Central memory CD4-positive, alpha-beta T cell (primary cell): ENCODE data around the gene LAMB4.

Source experiments
- DNase-seq: peaks from one replicate; pipeline ENCODE4 v3.0.0; 2022

The LAMB4 gene

DNA sequence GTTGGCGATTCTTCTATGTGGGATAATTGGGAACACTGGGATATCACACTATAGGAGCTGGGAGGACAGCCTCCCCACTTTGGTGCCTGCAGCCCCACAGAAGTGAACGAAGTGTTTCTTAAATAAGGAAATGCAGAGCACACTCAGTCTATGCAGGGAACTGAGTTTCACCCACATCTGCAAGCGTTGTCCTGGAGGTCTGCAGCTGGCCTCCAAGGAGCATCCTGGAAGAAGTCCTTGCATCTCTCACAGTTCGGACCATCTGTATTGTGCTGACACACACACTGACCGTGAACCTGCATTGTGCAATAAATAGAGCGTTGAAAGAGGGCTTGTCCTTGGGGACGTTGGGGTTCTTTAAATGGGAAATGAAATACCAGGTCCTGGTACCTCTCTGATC, 25.8 kb downstream of the LAMB4 start:
- no peak for DNase-seq

- DNase-seq: no peak
Measured at GRCh38 chr7:108103558-108104298, 26.4 kb downstream of the LAMB4 start.

- DNase-seq: no peak
Measured at GRCh38 chr7:108102671-108103312, 27.4 kb downstream of the LAMB4 start.

GRCh38 chr7:108101759-108102158, 28.4 kb downstream of the LAMB4 start:
- DNase-seq: no peak

DNA sequence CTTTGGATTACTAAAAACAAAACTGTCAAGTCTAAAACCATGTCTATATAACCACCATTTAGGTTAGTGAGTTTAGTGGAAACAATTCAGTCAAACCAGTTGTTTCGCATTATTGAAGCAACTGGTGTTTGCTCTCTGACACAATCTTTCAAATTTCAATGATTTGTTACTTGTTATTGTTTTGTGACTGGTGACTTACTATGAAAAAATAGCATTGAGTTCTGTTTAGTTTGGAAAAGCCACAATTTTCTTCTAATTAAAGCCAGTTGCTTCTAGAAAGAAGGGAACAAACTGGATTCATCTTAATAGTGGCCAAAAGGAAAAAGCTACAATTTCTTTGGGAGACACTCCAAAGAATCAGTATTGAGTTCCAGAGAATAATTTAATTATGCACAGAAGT, 30.4 kb downstream of the LAMB4 start:
- no peak for DNase-seq

GRCh38 chr7:108097703-108098102, 32.5 kb downstream of the LAMB4 start:
- no peak for DNase-seq

- no peak for DNase-seq
Measured at GRCh38 chr7:108096996-108097395, 33.2 kb downstream of the LAMB4 start.

DNA sequence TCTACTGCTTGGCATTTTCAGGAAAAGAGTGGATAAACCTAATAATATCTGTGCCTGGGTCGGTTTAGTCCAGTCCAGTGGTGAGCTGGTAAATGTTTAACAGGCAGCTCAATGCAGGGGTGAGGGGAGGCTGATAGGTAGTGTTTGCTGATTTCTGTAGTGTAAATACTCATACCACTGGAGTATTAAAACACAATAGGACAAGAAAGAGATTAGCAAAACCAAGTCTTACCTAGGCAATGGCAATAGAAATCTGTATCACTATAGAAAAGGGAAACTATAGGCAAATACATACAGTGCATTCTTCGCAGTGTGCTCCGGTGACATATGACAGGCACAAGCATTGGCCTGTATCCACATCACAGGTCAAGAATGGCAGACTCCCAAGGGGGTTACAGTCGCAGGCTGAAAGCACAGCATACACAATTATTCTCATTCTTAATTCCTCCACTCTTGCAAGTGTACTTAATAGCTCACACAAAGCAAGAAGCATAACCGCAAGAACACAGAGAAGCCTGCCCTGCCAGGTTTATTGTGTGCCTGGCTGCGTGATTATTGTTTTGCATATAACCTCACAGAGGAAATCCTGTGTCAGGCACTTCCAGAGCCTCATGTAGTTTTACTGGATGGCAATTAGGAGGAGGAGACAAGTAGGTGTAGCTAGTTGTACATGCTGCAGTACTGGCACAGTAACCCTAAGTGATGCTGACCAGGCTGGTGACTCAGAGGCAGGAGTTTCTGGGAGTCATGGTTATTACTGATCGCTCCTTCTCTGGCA, 35.0 kb downstream of the LAMB4 start:
- DNase-seq: no peak

DNA sequence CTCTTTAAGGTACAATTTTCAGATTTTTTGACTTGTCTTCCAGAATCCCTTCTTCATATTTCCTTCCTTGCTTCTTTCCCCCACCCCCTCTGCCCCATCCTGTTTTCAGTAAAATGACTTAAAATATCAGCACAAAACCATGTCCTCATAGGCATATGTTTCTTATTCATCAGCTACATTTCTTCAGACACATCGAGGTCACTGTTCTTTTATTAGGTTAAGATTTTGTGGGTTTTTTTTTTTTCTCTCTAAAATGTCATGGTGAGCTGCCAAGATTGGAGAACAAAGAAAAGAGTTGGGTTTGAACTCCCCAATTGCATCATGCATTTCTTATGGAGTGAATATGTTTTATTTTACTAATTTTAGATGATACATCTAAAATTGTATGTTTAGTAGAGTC, 35.8 kb downstream of the LAMB4 start:
- no peak for DNase-seq

DNA sequence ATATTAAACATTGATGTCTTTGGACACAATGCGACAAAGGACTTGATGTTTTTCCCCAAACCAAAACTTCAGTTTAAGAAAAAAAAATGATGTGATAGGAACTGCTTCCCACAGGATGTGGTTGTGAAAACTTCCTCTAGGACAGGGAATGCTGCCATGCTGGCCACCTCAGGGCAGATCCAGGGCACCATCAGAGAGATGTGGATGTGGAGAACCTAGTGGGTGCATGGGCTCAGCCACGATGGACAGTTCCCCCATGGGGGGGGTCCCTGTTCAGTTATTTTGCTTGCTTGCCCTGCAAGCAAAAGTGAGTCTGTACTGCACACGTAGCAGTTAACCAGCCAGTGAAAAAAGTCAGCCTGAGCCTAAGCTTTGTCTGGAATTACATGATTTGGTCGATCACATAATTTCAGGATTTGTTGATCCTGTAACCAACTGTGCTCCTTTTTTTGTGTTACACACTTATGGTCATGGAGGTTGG, 36.3 kb downstream of the LAMB4 start:
- no peak for DNase-seq

GRCh38 chr7:108093341-108093740, 36.8 kb downstream of the LAMB4 start:
- DNase-seq: no peak

GRCh38 chr7:108091461-108091831, 38.7 kb downstream of the LAMB4 start:
- no peak for DNase-seq

GRCh38 chr7:108090791-108091460, 39.2 kb downstream of the LAMB4 start:
- DNase-seq: no peak

DNA sequence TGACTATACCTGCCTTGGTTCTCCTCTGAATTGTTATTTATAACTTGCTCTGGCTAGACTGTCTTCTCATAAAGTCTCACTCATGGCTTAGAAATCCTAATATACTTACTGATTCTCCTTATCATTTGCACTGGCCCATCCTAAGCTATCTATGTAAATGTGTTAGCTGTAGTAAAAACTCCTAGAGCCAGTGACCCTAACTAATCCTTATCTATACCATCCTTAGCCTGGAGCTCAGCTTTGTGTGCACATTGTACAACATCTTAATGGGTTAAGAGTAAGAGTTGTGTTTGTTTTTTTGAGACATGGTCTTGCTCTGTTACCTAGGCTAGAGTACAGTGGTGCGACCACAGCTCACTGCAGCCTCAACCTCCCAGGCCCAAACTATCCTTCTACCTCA, 40.8 kb downstream of the LAMB4 start:
- no peak for DNase-seq

- DNase-seq: no peak
Measured at GRCh38 chr7:108088729-108089128, 41.4 kb downstream of the LAMB4 start.

- no peak for DNase-seq
Measured at GRCh38 chr7:108087778-108088177, 42.4 kb downstream of the LAMB4 start.

GRCh38 chr7:108086962-108087361, 43.2 kb downstream of the LAMB4 start:
- no peak for DNase-seq

DNA sequence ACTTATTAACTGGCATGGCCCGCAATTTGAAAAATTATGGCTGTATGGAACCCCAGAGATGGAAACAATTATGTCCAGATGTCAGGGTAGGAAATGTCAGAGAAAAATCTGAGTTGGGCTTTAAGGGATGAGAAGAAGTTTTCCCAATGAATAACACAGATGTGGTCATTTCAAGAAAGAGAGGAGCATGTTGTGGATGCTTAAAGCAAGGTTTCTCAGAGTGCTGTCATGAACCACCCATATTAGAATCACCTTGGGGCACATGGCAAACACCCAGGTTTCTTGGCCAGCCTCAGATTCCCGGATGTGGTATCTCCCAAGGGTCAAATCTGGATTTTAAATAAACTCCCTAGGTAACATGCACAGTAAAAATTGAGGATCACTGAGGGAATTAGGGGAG, 43.6 kb downstream of the LAMB4 start:
- no peak for DNase-seq

- DNase-seq: no peak
Measured at GRCh38 chr7:108083980-108084379, 46.2 kb downstream of the LAMB4 start.

DNA sequence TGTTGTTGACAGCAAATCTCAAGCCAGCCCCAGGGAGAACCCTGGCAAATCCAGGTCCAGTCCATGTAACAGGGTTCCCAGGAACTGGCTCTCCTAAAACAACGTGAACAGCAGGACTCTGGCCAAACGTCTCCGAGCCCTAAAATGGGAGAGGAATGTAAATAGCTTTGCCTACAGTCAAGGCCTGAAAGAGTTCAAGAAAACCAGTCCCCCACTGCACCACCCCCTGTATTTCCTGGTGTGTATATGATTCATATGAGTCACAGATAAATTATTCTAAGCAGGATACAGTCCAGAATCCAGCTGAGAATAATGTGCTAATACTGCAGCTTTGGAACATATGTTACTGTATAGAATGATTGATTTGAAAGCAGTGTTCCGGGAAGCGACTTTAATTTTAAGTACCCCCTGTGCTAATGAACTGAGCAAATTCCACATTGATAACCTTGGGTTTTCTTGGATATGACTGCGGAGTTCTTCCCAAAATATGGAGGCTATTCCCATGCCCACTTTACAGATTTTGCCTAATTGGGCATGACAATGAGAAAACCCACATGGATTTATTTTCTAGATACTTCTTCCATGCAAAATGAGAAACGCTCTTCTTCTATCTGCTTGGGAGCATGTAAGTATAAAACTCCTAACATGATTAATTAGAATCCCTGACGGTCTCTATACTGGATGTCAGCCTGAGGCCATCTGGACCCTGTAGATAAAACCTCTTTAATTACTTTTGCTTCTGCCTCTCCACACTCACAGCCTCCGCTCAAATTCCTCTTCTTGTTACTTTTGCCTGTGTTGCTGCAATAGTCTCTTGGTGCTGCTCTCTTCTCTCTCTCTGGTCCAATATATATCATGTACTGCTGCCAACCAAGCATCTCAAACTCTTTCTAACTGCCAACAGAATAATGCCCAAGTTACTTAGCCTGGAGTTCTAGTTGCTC, 50.2 kb downstream of the LAMB4 start:
- DNase-seq: no peak

GRCh38 chr7:108079276-108079647, 50.9 kb downstream of the LAMB4 start:
- no peak for DNase-seq

GRCh38 chr7:108078691-108079090, 51.5 kb downstream of the LAMB4 start:
- DNase-seq: no peak
